H1 (cell line): ENCODE data around the gene STARD8. TPM values are rescaled to one million over a fixed set of nuclear protein-coding genes. Genes with fewer than 3 reads are reported as not detected.
A peak's percentile ranks its signal among the peaks of the same experiment; 100 is the strongest.

ENCODE experiments used
- CTCF ChIA-PET: fragments of 300-600 bp; sonication (Branson Sonifier 250); formaldehyde crosslinking; loops from one replicate; lab custom pipeline; 2021; ENCODE audit not compliant: partially characterized antibody; lab: Charles Lee
- POLR2A ChIA-PET: fragments of 300-600 bp; sonication (Branson Sonifier 250); formaldehyde crosslinking; loops from one replicate; lab custom pipeline; 2021; ENCODE audit warnings: inconsistent platforms; ENCODE audit not compliant: partially characterized antibody; lab: Charles Lee
- DNase-seq, 2 experiments: peaks; one replicate each; pipeline versions ENCODE4 v3.0.0 to v3.0.0-alpha.2; 2010 to 2022; ENCODE audit warnings: low spot score in 2 of 2, low read depth in 1 of 2, mixed read lengths in 1 of 2
- FAIRE-seq: peaks from 2 replicates; lab custom pipeline; 2011; peaks lifted over from hg19 to GRCh38; lab: Jason Lieb, UNC
- H2AFZ ChIP-seq: 2 replicates; pipeline ENCODE4 v1.8.1; 2012; ENCODE audit warnings: low read length, inconsistent platforms
- H2AK5ac ChIP-seq: 2 replicates; pipeline ENCODE4 v1.6.1; 2013; ENCODE audit warnings: low read depth, low read length
- H2BK120ac ChIP-seq: replicated peaks from 2 replicates; pipeline ENCODE3; 2013; ENCODE audit warnings: low read depth, low read length, inconsistent platforms
- H2BK12ac ChIP-seq: 2 replicates; pipeline ENCODE4 v1.6.1; 2013; ENCODE audit warnings: low read depth, low read length
- H2BK15ac ChIP-seq: 2 replicates; pipeline ENCODE4 v1.6.1; 2013; ENCODE audit warnings: low read length
- H2BK20ac ChIP-seq: 2 replicates; pipeline ENCODE4 v1.6.1; 2013; ENCODE audit warnings: low read length
- H2BK5ac ChIP-seq: 2 replicates; pipeline ENCODE4 v1.6.1; 2013; ENCODE audit warnings: low read depth, low read length
- H3K14ac ChIP-seq: 2 replicates; pipeline ENCODE4 v1.6.1; 2013; ENCODE audit warnings: inconsistent platforms; ENCODE audit not compliant: insufficient read length
- H3K18ac ChIP-seq: 2 replicates; pipeline ENCODE4 v1.6.1; 2013; ENCODE audit warnings: low read length; ENCODE audit errors: extremely low read depth
- H3K23ac ChIP-seq: 2 replicates; pipeline ENCODE4 v1.6.1; 2013; ENCODE audit warnings: inconsistent platforms; ENCODE audit not compliant: insufficient read length
- H3K23me2 ChIP-seq: 2 replicates; pipeline ENCODE4 v1.6.1; 2013; ENCODE audit warnings: low read depth, low read length
- H3K27ac ChIP-seq: 2 replicates; pipeline ENCODE4 v1.6.1; 2011; ENCODE audit warnings: low read depth, low read length, inconsistent platforms
- H3K27me3 ChIP-seq, 4 experiments: replicated peaks in 1 of 4; 1 replicate in 1 of 4; 2 replicates in 3 of 4; pipeline versions ENCODE4 v1.6.1 to v1.8.1; 2011 to 2013; ENCODE audit warnings: low read length in 3 of 4, mild to moderate bottlenecking in 3 of 4, inconsistent platforms in 2 of 4, mixed read lengths in 2 of 4, moderate library complexity in 1 of 4; ENCODE audit not compliant: control insufficient read depth in 3 of 4, insufficient read depth in 3 of 4; ENCODE audit errors: extremely low read depth in 1 of 4
- H3K36me3 ChIP-seq, 4 experiments: 2 replicates each; pipeline versions ENCODE4 v1.6.1 to v1.8.1; 2011 to 2013; ENCODE audit warnings: mild to moderate bottlenecking in 4 of 4, low read length in 3 of 4, moderate library complexity in 2 of 4, control low read depth in 1 of 4, inconsistent platforms in 1 of 4; ENCODE audit not compliant: insufficient read depth in 4 of 4, control insufficient read depth in 2 of 4
- H3K4ac ChIP-seq: replicated peaks from 2 replicates; pipeline ENCODE3; 2013; ENCODE audit warnings: low read length, low read depth, mixed read lengths, inconsistent platforms; ENCODE audit not compliant: insufficient read length
- H3K4me1 ChIP-seq, 4 experiments: replicated peaks in 1 of 4; 1 replicate in 1 of 4; 2 replicates in 3 of 4; pipeline versions ENCODE4 v1.6.1 to v1.8.1; 2011 to 2013; ENCODE audit warnings: low read length in 3 of 4, inconsistent platforms in 2 of 4, mixed read lengths in 1 of 4; ENCODE audit not compliant: insufficient read depth in 4 of 4, control insufficient read depth in 3 of 4
- H3K4me2 ChIP-seq, 2 experiments: 2 replicates each; pipeline versions ENCODE4 v1.6.1 to v1.8.1; 2011 to 2013; ENCODE audit warnings: low read depth in 2 of 2, low read length in 2 of 2, control low read depth in 1 of 2, inconsistent platforms in 1 of 2, mild to moderate bottlenecking in 1 of 2; ENCODE audit not compliant: insufficient read depth in 1 of 2
- H3K4me3 ChIP-seq, 4 experiments: fragments of 200-600, 300-600 bp in 1 of 4; sonication (generic), shearing (Covaris generic), sonication (Bioruptor Twin) in 1 of 4; 2 replicates each; pipeline versions ENCODE4 v1.5.1 to v1.8.1; 2011 to 2016; ENCODE audit warnings: low read length in 4 of 4, low read depth in 3 of 4, control low read depth in 2 of 4, inconsistent platforms in 2 of 4, mild to moderate bottlenecking in 2 of 4, mixed read lengths in 1 of 4, moderate library complexity in 1 of 4; ENCODE audit not compliant: insufficient read depth in 2 of 4; ENCODE audit errors: extremely low read depth in 1 of 4
- H3K56ac ChIP-seq: replicated peaks from 2 replicates; pipeline ENCODE3; 2013; ENCODE audit warnings: low read depth, mild to moderate bottlenecking, mixed read lengths, low read length, inconsistent platforms; ENCODE audit not compliant: insufficient read length
- H3K79me1 ChIP-seq: 2 replicates; pipeline ENCODE4 v1.6.1; 2013; ENCODE audit warnings: low read depth, low read length, control low read depth
- H3K79me2 ChIP-seq, 2 experiments: 2 replicates each; pipeline versions ENCODE4 v1.6.1 to v1.8.1; 2012 to 2013; ENCODE audit warnings: low read length in 2 of 2, mild to moderate bottlenecking in 2 of 2, inconsistent platforms in 1 of 2; ENCODE audit not compliant: insufficient read depth in 2 of 2, control insufficient read depth in 1 of 2
- H3K9ac ChIP-seq, 4 experiments: replicated peaks in 1 of 4; 1 replicate in 1 of 4; 2 replicates in 3 of 4; pipeline versions ENCODE4 v1.6.1 to v1.8.1; 2011 to 2013; ENCODE audit warnings: low read depth in 3 of 4, low read length in 3 of 4, control low read depth in 2 of 4, mild to moderate bottlenecking in 2 of 4, moderate library complexity in 2 of 4, inconsistent platforms in 1 of 4; ENCODE audit errors: extremely low read depth in 1 of 4
- H3K9me3 ChIP-seq, 2 experiments: 2 replicates each; pipeline versions ENCODE4 v1.6.1 to v1.8.1; 2012 to 2013; ENCODE audit warnings: mild to moderate bottlenecking in 2 of 2, moderate library complexity in 2 of 2, control low read depth in 1 of 2, inconsistent platforms in 1 of 2, low read depth in 1 of 2, low read length in 1 of 2, mixed read lengths in 1 of 2; ENCODE audit not compliant: insufficient read depth in 2 of 2
- H4K20me1 ChIP-seq, 2 experiments: replicated peaks in 1 of 2; 2 replicates each; pipeline versions ENCODE3 to v1.8.1; 2011 to 2013; ENCODE audit warnings: inconsistent platforms in 2 of 2, low read length in 2 of 2, mild to moderate bottlenecking in 1 of 2; ENCODE audit not compliant: insufficient read depth in 2 of 2, control insufficient read depth in 1 of 2
- H4K5ac ChIP-seq: 2 replicates; pipeline ENCODE4 v1.6.1; 2013; ENCODE audit warnings: low read length, low read depth, mixed read lengths, inconsistent platforms; ENCODE audit not compliant: insufficient read length
- H4K8ac ChIP-seq: 2 replicates; pipeline ENCODE4 v1.8.0; 2013; ENCODE audit warnings: mild to moderate bottlenecking, moderate library complexity, low read length, inconsistent platforms; ENCODE audit not compliant: insufficient read depth; ENCODE audit errors: extremely low read depth
- H4K91ac ChIP-seq: replicated peaks from 2 replicates; pipeline ENCODE3; 2013; ENCODE audit warnings: low read length, mixed read lengths, inconsistent platforms; ENCODE audit not compliant: insufficient read length
- BRCA1 ChIP-seq: IDR thresholded peaks from 2 replicates; pipeline ENCODE4 v1.6.1; 2012; ENCODE audit warnings: low read depth, low read length, improper control_type of control experiment
- CHD2 ChIP-seq: IDR thresholded peaks from 2 replicates; pipeline ENCODE4 v1.6.1; 2012; ENCODE audit warnings: low read length, improper control_type of control experiment
- EP300 ChIP-seq, 2 experiments: IDR thresholded peaks; 1 replicate in 1 of 2; 2 replicates in 1 of 2; pipeline ENCODE4 v1.6.1; 2011 to 2012; ENCODE audit warnings: low read depth in 2 of 2, low read length in 2 of 2, mild to moderate bottlenecking in 2 of 2, borderline replicate concordance in 1 of 2, inconsistent platforms in 1 of 2, moderate library complexity in 1 of 2
- GABPA ChIP-seq: IDR thresholded peaks from 2 replicates; pipeline ENCODE4 v1.6.1; 2011; ENCODE audit warnings: mild to moderate bottlenecking, low read length, moderate library complexity, borderline replicate concordance; ENCODE audit not compliant: insufficient read depth
- GTF2F1 ChIP-seq: IDR thresholded peaks from 2 replicates; pipeline ENCODE4 v1.6.1; 2012; ENCODE audit warnings: low read depth, low read length, improper control_type of control experiment, borderline replicate concordance
- POU5F1 ChIP-seq: IDR thresholded peaks from 2 replicates; pipeline ENCODE4 v1.6.1; 2011; ENCODE audit warnings: low read depth, mild to moderate bottlenecking, low read length, moderate library complexity
- RBBP5 ChIP-seq: IDR thresholded peaks from 2 replicates; pipeline ENCODE4 v1.7.1; 2012; ENCODE audit warnings: low read depth, mild to moderate bottlenecking, inconsistent platforms, low read length, moderate library complexity, borderline replicate concordance
- RXRA ChIP-seq: IDR thresholded peaks from 2 replicates; pipeline ENCODE4 v1.6.1; 2011; ENCODE audit warnings: low read depth, mild to moderate bottlenecking, low read length, moderate library complexity; ENCODE audit not compliant: insufficient read depth
- SIX5 ChIP-seq: IDR thresholded peaks from 2 replicates; pipeline ENCODE4 v1.6.1; 2011; ENCODE audit warnings: mild to moderate bottlenecking, low read depth, low read length
- SP2 ChIP-seq: IDR thresholded peaks from 2 replicates; pipeline ENCODE4 v1.6.1; 2012; ENCODE audit warnings: mild to moderate bottlenecking, low read length, inconsistent platforms
- SP4 ChIP-seq: IDR thresholded peaks from 2 replicates; pipeline ENCODE4 v1.6.1; 2012; ENCODE audit warnings: low read length, inconsistent platforms
- TAF1 ChIP-seq: IDR thresholded peaks from 2 replicates; pipeline ENCODE4 v1.6.1; 2011; ENCODE audit warnings: mild to moderate bottlenecking, low read depth, low read length
- ZNF274 ChIP-seq: IDR thresholded peaks from 2 replicates; pipeline ENCODE4 v1.7.0; 2012; ENCODE audit warnings: low read length, borderline replicate concordance; ENCODE audit errors: extremely low read depth
- whole genome bisulfite sequencing, 2 experiments: shearing (Covaris generic) in 1 of 2; methylation state at CpG; one replicate each; pipeline versions ENCODE4 v1.1.6 to v1.1.7; 2013 to 2015; ENCODE audit warnings: low lambda C conversion rate in 2 of 2, mixed read lengths in 2 of 2, inconsistent platforms in 1 of 2, low coverage in 1 of 2, missing lambda C conversion rate in 1 of 2; ENCODE audit not compliant: insufficient replicate concordance in 2 of 2, insufficient coverage in 1 of 2, insufficient read length in 1 of 2; ENCODE audit errors: extremely low coverage in 1 of 2, missing lambda C conversion rate in 1 of 2; 5-methylcytosine and 5-hydroxymethylcytosine counted together
- polyA plus RNA-seq, 7 experiments: library from polyadenylated mRNA; depleted of rRNA in 3 of 7; stranded (reverse) in 5 of 7; unstranded in 2 of 7; fragments of >200 nt in 5 of 7; fragments of 200-250 nt in 2 of 7; gene quantifications; 1 replicate in 5 of 7; 2 replicates in 1 of 7; 4 replicates in 1 of 7; pipeline versions ENCODE4 v1.2.1 to v1.2.3, GENCODE V29; 2011 to 2013; ENCODE audit warnings: missing spikeins in 2 of 7, mixed read lengths in 2 of 7
- total RNA-seq: library from RNA; stranded (reverse); fragmentation: NEBNext Ultra II Directional; extraction: Animal tissue kit (Norgen Biotek cat#: 25700); gene quantifications from 2 replicates; pipeline ENCODE4 v1.2.1, GENCODE V29; 2021
- TF ChIP-seq, protein P1 (sequence below): IDR thresholded peaks from 2 replicates; pipeline ENCODE4 v1.6.1; 2012; ENCODE audit warnings: low read length, inconsistent platforms

The STARD8 gene
- total and polyA plus RNA-seq, 2 of the 8 experiments (the other 6 are each of a cell fraction or from before 2014, with no cell fraction given) = 1.8 to 3.8 TPM

DNA sequence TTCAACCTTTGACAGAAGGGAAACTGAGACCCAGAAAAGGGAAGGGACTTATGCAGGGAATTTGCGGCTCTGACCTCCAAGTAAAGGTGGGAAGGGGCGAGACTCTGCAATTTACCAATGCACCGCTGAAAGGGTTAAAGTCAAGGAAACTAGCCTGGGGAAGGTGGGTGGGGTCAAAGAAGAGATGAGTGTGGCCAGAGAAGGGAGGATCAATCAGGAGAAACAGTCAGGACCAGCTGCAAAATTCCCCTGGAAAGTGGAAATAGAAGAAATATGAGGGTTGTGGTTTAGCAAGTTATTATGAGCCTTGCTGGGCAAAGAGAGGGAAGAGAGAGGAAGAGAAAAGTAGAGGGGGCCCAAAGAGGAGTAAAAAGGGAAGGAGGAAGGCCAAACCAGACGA, 30.5 kb downstream of the STARD8 start:
- Histone ChIP-seq H3K56ac (no peak overlapping the region), H4K5ac (no peak overlapping the region), H2BK12ac (no peak overlapping the region), H3K4me1 (peaks cover 0 to 17% (median 12%) of the 10 kb centered on the region in 4 experiments; a peak in 6 of 7 replicates), H3K9me3 (no peaks in the 10 kb centered on the region), H3K27me3 (no peaks in the 10 kb centered on the region), H3K14ac (no peak overlapping the region), H3K79me1 (no peaks in the 10 kb centered on the region), H3K4ac (no peak overlapping the region), H4K8ac (no peak overlapping the region), H2AK5ac (no peak overlapping the region), H4K20me1 (no peaks in the 10 kb centered on the region), H3K18ac (peak overlapping the region; percentile 19; the same call in 1 of the 2 replicates), H3K23me2 (no peaks in the 10 kb centered on the region), H2BK20ac (no peak overlapping the region), H2BK120ac (no peak overlapping the region), H3K36me3 (no peaks in the 10 kb centered on the region), H3K4me2 (no peak overlapping the region), H3K79me2 (no peaks in the 10 kb centered on the region), H2BK5ac (no peak overlapping the region), H3K23ac (no peak overlapping the region), H3K4me3 (no peak overlapping the region), H3K27ac (no peak overlapping the region), H2AFZ (no peak overlapping the region), H2BK15ac (no peak overlapping the region), H3K9ac (no peak overlapping the region), H4K91ac (no peak overlapping the region)
- peak; percentile 62 for FAIRE-seq
- CTCF ChIA-PET = no interaction called here
- POLR2A ChIA-PET = no interaction called here
- DNase-seq = no peak
- 53% methylated on average over 4 of the region's 4 CpGs; no CpG with 5 or more reads in 1 of the 2 experiments for WGBS, 2 experiments
- no peak for TF ChIP-seq POU5F1
- no peak for TF ChIP-seq SP4
- TF ChIP-seq GTF2F1 = no peak
- TF ChIP-seq BRCA1 = no peak
- TF ChIP-seq SP2 = no peak
- TF ChIP-seq, protein P1, sequence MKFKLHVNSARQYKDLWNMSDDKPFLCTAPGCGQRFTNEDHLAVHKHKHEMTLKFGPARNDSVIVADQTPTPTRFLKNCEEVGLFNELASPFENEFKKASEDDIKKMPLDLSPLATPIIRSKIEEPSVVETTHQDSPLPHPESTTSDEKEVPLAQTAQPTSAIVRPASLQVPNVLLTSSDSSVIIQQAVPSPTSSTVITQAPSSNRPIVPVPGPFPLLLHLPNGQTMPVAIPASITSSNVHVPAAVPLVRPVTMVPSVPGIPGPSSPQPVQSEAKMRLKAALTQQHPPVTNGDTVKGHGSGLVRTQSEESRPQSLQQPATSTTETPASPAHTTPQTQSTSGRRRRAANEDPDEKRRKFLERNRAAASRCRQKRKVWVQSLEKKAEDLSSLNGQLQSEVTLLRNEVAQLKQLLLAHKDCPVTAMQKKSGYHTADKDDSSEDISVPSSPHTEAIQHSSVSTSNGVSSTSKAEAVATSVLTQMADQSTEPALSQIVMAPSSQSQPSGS = no peak
- TF ChIP-seq ZNF274 = no peak
- no peak for TF ChIP-seq RBBP5
- TF ChIP-seq RXRA = no peak
- TF ChIP-seq TAF1 = no peak
- TF ChIP-seq EP300 (IDR thresholded peaks at IDR 0.05; ENCODE audit: borderline replicate concordance in 1 of 2, low read depth in 2 of 2, low read length in 2 of 2) = no peak
- no peak for TF ChIP-seq GABPA
- no peak for TF ChIP-seq SIX5
- TF ChIP-seq CHD2 = no peak
